OCI-LY1 (cell line): Measurements from ENCODE around the gene LDAF1.

Source experiments
- H2AFZ ChIP-seq: fragments of 200-600 bp; sonication (generic), shearing (Covaris generic); 2 replicates; pipeline ENCODE4 v1.6.0; 2014; ENCODE audit warnings: antibody characterized with exemption, mild to moderate bottlenecking, low read length
- H3F3A ChIP-seq: fragments of 200-600 bp; sonication (generic), shearing (Covaris generic); 2 replicates; pipeline ENCODE4 v1.6.0; 2014; ENCODE audit warnings: mild to moderate bottlenecking, antibody characterized with exemption, low read length, moderate library complexity; ENCODE audit not compliant: insufficient read depth
- H3K27ac ChIP-seq: fragments of 200-600 bp; sonication (generic); 2 replicates; pipeline ENCODE4 v1.5.1; 2014; ENCODE audit warnings: low read length, mixed run types, mild to moderate bottlenecking, low read depth; ENCODE audit not compliant: poor library complexity, severe bottlenecking
- H3K27me3 ChIP-seq: fragments of 200-600 bp; sonication (generic); 2 replicates; pipeline ENCODE4 v1.6.0; 2014; ENCODE audit warnings: antibody characterized with exemption, mild to moderate bottlenecking, low read length, moderate library complexity; ENCODE audit not compliant: insufficient read depth
- H3K36me3 ChIP-seq: fragments of 200-600 bp; sonication (generic); 2 replicates; pipeline ENCODE4 v1.6.1; 2014; ENCODE audit warnings: mild to moderate bottlenecking, antibody characterized with exemption, low read length, moderate library complexity, mixed read lengths; ENCODE audit not compliant: insufficient read depth
- H3K4me1 ChIP-seq: fragments of 200-600 bp; sonication (generic); 2 replicates; pipeline ENCODE4 v1.5.1; 2014; ENCODE audit warnings: mild to moderate bottlenecking, low read length, moderate library complexity; ENCODE audit not compliant: insufficient read depth, severe bottlenecking
- H3K4me2 ChIP-seq: fragments of 200-600 bp; sonication (generic), shearing (Covaris generic); 2 replicates; pipeline ENCODE4 v1.6.1; 2014; ENCODE audit warnings: low read length
- H3K4me3 ChIP-seq: fragments of 200-600 bp; sonication (generic); 2 replicates; pipeline ENCODE4 v1.5.1; 2014; ENCODE audit warnings: low read length, low read depth, mild to moderate bottlenecking, mixed read lengths; ENCODE audit not compliant: poor library complexity, severe bottlenecking
- H3K79me2 ChIP-seq: fragments of 200-600 bp; shearing (Covaris generic); 2 replicates; pipeline ENCODE4 v1.6.1; 2016; ENCODE audit warnings: mixed run types, low read length, mixed read lengths; ENCODE audit not compliant: insufficient read depth
- H3K9ac ChIP-seq: fragments of 200-600 bp; sonication (generic), shearing (Covaris generic); 2 replicates; pipeline ENCODE4 v1.6.1; 2014; ENCODE audit warnings: mild to moderate bottlenecking, low read length, mixed read lengths
- H3K9me2 ChIP-seq: fragments of 200-600 bp; sonication (generic), shearing (Covaris generic); 2 replicates; pipeline ENCODE4 v1.6.1; 2014; ENCODE audit warnings: low read depth, mild to moderate bottlenecking, low read length, mixed read lengths
- H3K9me3 ChIP-seq: fragments of 200-600 bp; shearing (Covaris generic); 2 replicates; pipeline ENCODE4 v1.6.1; 2014; ENCODE audit warnings: low read length, mixed read lengths
- H4K20me1 ChIP-seq: fragments of 200-600 bp; sonication (generic), shearing (Covaris generic); 2 replicates; pipeline ENCODE4 v1.6.0; 2016; ENCODE audit warnings: mild to moderate bottlenecking, low read length; ENCODE audit not compliant: insufficient read depth
- CTCF ChIP-seq: fragments of 200-600 bp; sonication (generic), shearing (Covaris generic); IDR thresholded peaks from 2 replicates; pipeline ENCODE4 v1.5.1; 2017; ENCODE audit warnings: mild to moderate bottlenecking, antibody characterized with exemption, low read length, moderate library complexity, mixed read lengths
- EZH2 ChIP-seq: fragments of 200-600 bp; sonication (generic), shearing (Covaris generic); IDR thresholded peaks from 2 replicates; pipeline ENCODE4 v1.8.0; 2017; ENCODE audit warnings: borderline replicate concordance, mixed run types, mild to moderate bottlenecking, antibody characterized with exemption, low read length, moderate library complexity, mixed read lengths

The LDAF1 gene

GRCh38 chr16:21197621-21198020, 39.1 kb downstream of the LDAF1 start:
- no peak overlapping the region for H3K9ac ChIP-seq
- no peak overlapping the region for H3K27ac ChIP-seq
- no peaks in the 10 kb centered on the region for H3K79me2 ChIP-seq
- no peaks in the 10 kb centered on the region for H3K36me3 ChIP-seq
- TF ChIP-seq EZH2: no peak
- no peak for TF ChIP-seq CTCF
- H3F3A ChIP-seq: no peaks in the 10 kb centered on the region
- H3K4me2 ChIP-seq: no peak overlapping the region
- H3K9me2 ChIP-seq: no peaks in the 10 kb centered on the region
- no peak overlapping the region for H2AFZ ChIP-seq
- H3K4me1 ChIP-seq: no peaks in the 10 kb centered on the region
- no peaks in the 10 kb centered on the region; the same call in 1 of the 2 replicates for H3K27me3 ChIP-seq
- H3K4me3 ChIP-seq: no peak overlapping the region
- H3K9me3 ChIP-seq: no peaks in the 10 kb centered on the region
- no peaks in the 10 kb centered on the region for H4K20me1 ChIP-seq

GRCh38 chr16:21199607-21200218, 41.2 kb downstream of the LDAF1 start:
- H3K4me2 ChIP-seq: no peak overlapping the region
- H3F3A ChIP-seq: no peaks in the 10 kb centered on the region
- H3K4me1 ChIP-seq: no peaks in the 10 kb centered on the region
- no peaks in the 10 kb centered on the region for H3K79me2 ChIP-seq
- H3K4me3 ChIP-seq: no peak overlapping the region
- no peaks in the 10 kb centered on the region for H3K9me2 ChIP-seq
- TF ChIP-seq EZH2 (no peak), CTCF (no peak)
- no peaks in the 10 kb centered on the region; the same call in 1 of the 2 replicates for H3K27me3 ChIP-seq
- H3K9me3 ChIP-seq: no peaks in the 10 kb centered on the region
- H4K20me1 ChIP-seq: no peaks in the 10 kb centered on the region
- no peak overlapping the region for H3K27ac ChIP-seq
- H2AFZ ChIP-seq: no peak overlapping the region
- no peaks in the 10 kb centered on the region for H3K36me3 ChIP-seq
- H3K9ac ChIP-seq: no peak overlapping the region

GRCh38 chr16:21203155-21203797, 44.8 kb downstream of the LDAF1 start:
- no peaks in the 10 kb centered on the region for H3K9me2 ChIP-seq
- no peak overlapping the region for H3K9ac ChIP-seq
- no peaks in the 10 kb centered on the region for H3K36me3 ChIP-seq
- no peaks in the 10 kb centered on the region for H3K79me2 ChIP-seq
- H3K4me2 ChIP-seq: no peak overlapping the region
- no peaks in the 10 kb centered on the region for H3K9me3 ChIP-seq
- no peaks in the 10 kb centered on the region; the same call in 1 of the 2 replicates for H3K27me3 ChIP-seq
- no peaks in the 10 kb centered on the region for H4K20me1 ChIP-seq
- H3K4me1 ChIP-seq: no peaks in the 10 kb centered on the region
- TF ChIP-seq CTCF: no peak
- TF ChIP-seq EZH2: no peak
- no peak overlapping the region for H2AFZ ChIP-seq
- H3F3A ChIP-seq: no peaks in the 10 kb centered on the region
- no peak overlapping the region for H3K4me3 ChIP-seq
- no peak overlapping the region for H3K27ac ChIP-seq
